ENCODE measurements around the gene FAM228A.

Gene FAM228A

DNA sequence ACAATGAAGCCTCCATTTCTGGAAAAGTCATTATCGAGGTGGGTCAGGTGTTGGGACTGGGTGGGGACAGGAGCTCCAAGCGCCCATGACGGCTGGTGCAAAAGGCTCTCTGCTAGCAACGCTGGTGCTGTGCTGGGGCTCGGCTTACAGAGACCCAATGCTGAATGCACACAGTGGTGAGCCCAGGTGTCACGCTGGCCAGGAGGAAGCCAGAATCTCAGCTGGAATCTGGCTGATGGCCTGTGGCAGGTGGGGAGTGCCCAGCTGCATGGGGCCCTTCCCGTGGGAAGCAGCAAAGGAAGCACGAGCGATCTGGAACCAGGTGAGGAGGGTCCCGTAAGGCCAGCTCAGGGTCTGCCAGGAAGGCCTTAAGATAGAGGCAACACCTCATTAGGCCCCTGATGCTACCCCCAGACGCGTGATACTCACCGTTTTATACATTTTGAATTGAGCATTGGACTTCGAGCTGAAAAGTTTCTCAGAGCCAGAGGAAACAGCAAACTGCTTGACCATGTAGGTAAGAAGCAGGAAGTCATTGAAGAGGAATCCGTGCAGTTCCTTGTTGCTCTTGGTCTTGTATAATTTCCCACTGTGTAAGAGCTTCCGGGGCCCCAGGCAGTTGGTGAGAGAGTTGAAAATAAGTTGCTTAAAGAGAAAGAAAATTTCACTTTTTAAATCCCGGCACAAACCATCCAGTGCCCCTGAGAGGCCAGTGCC is 34.7 kb downstream of the FAM228A start:
- TF ChIP-seq, protein P1, sequence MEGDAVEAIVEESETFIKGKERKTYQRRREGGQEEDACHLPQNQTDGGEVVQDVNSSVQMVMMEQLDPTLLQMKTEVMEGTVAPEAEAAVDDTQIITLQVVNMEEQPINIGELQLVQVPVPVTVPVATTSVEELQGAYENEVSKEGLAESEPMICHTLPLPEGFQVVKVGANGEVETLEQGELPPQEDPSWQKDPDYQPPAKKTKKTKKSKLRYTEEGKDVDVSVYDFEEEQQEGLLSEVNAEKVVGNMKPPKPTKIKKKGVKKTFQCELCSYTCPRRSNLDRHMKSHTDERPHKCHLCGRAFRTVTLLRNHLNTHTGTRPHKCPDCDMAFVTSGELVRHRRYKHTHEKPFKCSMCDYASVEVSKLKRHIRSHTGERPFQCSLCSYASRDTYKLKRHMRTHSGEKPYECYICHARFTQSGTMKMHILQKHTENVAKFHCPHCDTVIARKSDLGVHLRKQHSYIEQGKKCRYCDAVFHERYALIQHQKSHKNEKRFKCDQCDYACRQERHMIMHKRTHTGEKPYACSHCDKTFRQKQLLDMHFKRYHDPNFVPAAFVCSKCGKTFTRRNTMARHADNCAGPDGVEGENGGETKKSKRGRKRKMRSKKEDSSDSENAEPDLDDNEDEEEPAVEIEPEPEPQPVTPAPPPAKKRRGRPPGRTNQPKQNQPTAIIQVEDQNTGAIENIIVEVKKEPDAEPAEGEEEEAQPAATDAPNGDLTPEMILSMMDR (IDR thresholded peaks at IDR 0.05; ENCODE audit: poor library complexity, severe bottlenecking): no peak
- Histone ChIP-seq H3K4me1 (ENCODE audit: insufficient read depth, poor library complexity, severe bottlenecking) (no peaks in the 10 kb centered on the region), H3K4me3 (ENCODE audit: severe bottlenecking) (no peak overlapping the region), H3K27me3 (ENCODE audit: insufficient read depth, poor library complexity, severe bottlenecking) (no peaks in the 10 kb centered on the region), H3K27ac (ENCODE audit: poor library complexity, severe bottlenecking) (no peak overlapping the region), H3K36me3 (ENCODE audit: low read depth) (no peaks in the 10 kb centered on the region; the same call in none of the 2 replicates), H3K9me3 (ENCODE audit: severe bottlenecking) (no peaks in the 10 kb centered on the region)
- ATAC-seq (ENCODE audit: low read depth) (no peak), DNase-seq (ENCODE audit: low spot score) (no peak)

DNA sequence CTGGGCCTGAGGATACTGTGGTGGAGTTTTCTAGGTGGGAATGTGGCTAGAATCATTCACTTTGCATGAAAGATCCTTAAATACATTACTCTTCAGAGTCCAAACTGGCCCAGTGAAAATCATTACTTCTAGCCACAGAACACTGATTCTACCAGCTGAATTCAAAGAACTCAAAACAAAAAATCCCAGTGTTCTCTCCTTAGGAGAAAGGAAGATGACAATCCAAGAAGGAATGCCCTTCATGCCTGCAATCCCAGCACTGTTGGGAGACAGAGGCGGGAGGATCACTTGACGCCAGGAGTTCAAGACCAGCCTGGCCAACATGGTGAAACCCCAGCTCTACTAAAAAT is 35.2 kb downstream of the FAM228A start:
- ATAC-seq (ENCODE audit: low read depth) (no peak), DNase-seq (ENCODE audit: low spot score) (no peak)
- Histone ChIP-seq H3K27ac (ENCODE audit: poor library complexity, severe bottlenecking) (no peak overlapping the region), H3K4me1 (ENCODE audit: insufficient read depth, poor library complexity, severe bottlenecking) (no peaks in the 10 kb centered on the region), H3K36me3 (ENCODE audit: low read depth) (peaks cover 4% of the 10 kb centered on the region), H3K27me3 (ENCODE audit: insufficient read depth, poor library complexity, severe bottlenecking) (no peaks in the 10 kb centered on the region), H3K4me3 (ENCODE audit: severe bottlenecking) (no peak overlapping the region), H3K9me3 (ENCODE audit: severe bottlenecking) (no peaks in the 10 kb centered on the region)
- TF ChIP-seq, protein P1 (IDR thresholded peaks at IDR 0.05; ENCODE audit: poor library complexity, severe bottlenecking): no peak

DNA sequence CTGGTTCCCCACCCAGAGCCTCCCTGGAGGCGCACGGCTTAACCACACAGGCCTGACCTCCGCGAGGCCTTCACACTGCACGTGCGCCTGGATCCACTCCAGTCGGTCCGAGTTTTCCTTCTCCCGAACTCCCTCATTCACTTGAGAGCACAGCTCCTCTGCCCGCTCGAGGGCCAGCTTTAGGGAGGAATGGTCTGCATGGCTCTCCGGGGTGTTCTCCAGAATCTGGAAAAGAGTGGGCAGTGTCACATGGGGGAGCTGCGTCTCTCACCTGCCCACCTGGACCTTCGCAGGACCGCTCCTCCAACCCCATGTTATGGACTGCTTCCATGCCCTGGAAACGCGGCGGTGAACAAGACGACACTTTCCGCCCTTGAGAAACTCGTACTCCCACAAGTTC is 35.9 kb downstream of the FAM228A start:
- DNase-seq (ENCODE audit: low spot score): no peak
- no peak overlapping the region for H3K4me3 ChIP-seq (ENCODE audit: severe bottlenecking)
- no peaks in the 10 kb centered on the region for H3K4me1 ChIP-seq (ENCODE audit: insufficient read depth, poor library complexity, severe bottlenecking)
- no peaks in the 10 kb centered on the region for H3K9me3 ChIP-seq (ENCODE audit: severe bottlenecking)
- no peak overlapping the region for H3K27ac ChIP-seq (ENCODE audit: poor library complexity, severe bottlenecking)
- TF ChIP-seq, protein P1 (IDR thresholded peaks at IDR 0.05; ENCODE audit: poor library complexity, severe bottlenecking): no peak
- H3K36me3 ChIP-seq (ENCODE audit: low read depth): peaks cover 5% of the 10 kb centered on the region
- no peak for ATAC-seq (ENCODE audit: low read depth)
- H3K27me3 ChIP-seq (ENCODE audit: insufficient read depth, poor library complexity, severe bottlenecking): no peaks in the 10 kb centered on the region

DNA sequence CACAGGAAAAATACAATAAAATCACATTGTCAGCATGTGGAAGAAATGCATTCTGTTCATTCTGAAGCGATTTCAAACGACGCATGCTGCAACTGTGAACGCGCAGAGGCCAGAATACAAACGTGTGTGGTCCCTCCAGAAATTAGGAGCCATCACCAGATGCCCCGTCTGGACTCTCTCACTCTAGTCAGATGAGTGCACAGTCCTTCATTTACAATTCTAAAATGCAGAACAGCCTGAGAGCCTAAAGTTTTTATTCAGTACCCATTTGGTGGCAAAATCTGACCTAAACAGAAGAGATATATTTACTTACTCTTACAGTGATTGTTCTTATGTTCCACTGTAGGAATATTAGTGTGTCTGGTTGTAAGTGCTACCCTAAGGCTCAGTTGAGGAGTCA is 36.6 kb downstream of the FAM228A start:
- TF ChIP-seq, protein P1 (IDR thresholded peaks at IDR 0.05; ENCODE audit: poor library complexity, severe bottlenecking): no peak
- no peak for DNase-seq (ENCODE audit: low spot score)
- ATAC-seq (ENCODE audit: low read depth): no peak

DNA sequence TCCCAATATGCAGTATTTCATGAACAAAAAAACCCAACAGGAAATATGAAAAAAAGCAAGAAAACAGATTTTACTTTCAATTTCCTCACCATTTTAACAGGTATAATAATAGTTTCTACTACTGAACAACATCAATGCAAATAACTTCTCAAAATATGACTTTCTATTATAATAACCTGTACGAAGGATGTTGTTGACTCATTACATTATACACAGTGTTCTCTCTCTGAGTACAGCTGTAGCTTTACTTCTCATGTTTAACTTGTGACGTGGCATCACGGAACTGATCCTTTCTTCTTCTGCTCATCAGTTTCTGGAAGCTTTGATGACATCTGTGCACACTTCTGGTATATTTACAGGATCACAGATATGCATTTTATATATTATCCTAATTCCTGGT is 40.0 kb downstream of the FAM228A start:
- Histone ChIP-seq H3K4me1 (ENCODE audit: insufficient read depth, poor library complexity, severe bottlenecking) (no peaks in the 10 kb centered on the region), H3K27me3 (ENCODE audit: insufficient read depth, poor library complexity, severe bottlenecking) (no peaks in the 10 kb centered on the region), H3K9me3 (ENCODE audit: severe bottlenecking) (no peaks in the 10 kb centered on the region), H3K27ac (ENCODE audit: poor library complexity, severe bottlenecking) (no peak overlapping the region), H3K4me3 (ENCODE audit: severe bottlenecking) (no peak overlapping the region), H3K36me3 (ENCODE audit: low read depth) (peaks cover 5% of the 10 kb centered on the region)
- TF ChIP-seq, protein P1 (IDR thresholded peaks at IDR 0.05; ENCODE audit: poor library complexity, severe bottlenecking): no peak
- DNase-seq (ENCODE audit: low spot score) (no peak), ATAC-seq (ENCODE audit: low read depth) (no peak)

More for the DNA sequence above, 36.6 kb downstream of the FAM228A start:
- Histone ChIP-seq H3K36me3 (ENCODE audit: low read depth) (peaks cover 5% of the 10 kb centered on the region), H3K4me3 (ENCODE audit: severe bottlenecking) (no peak overlapping the region), H3K4me1 (ENCODE audit: insufficient read depth, poor library complexity, severe bottlenecking) (no peaks in the 10 kb centered on the region), H3K27ac (ENCODE audit: poor library complexity, severe bottlenecking) (no peak overlapping the region), H3K27me3 (ENCODE audit: insufficient read depth, poor library complexity, severe bottlenecking) (no peaks in the 10 kb centered on the region), H3K9me3 (ENCODE audit: severe bottlenecking) (no peaks in the 10 kb centered on the region)
